ENCODE results near the gene HEBP2. TPM values are rescaled to one million over a fixed set of nuclear protein-coding genes. Genes with fewer than 3 reads are reported as not detected.
A peak's percentile ranks its signal among the peaks of the same experiment; 100 is the strongest.

The HEBP2 gene
- total RNA-seq, 1 donor from 2014 or later = 40.5 TPM

GRCh38 chr6:138401960-138402837, 1.8 kb upstream of the HEBP2 start:
- DNase-seq (ENCODE audit: low read depth) (no peak), FAIRE-seq (no peak)
- Mint-ChIP-seq H3K27me3 (ENCODE audit: low read depth, unreplicated experiment) (no peaks in the 10 kb centered on the region), H3K36me3 (ENCODE audit: low read depth, unreplicated experiment) (no peaks in the 10 kb centered on the region), H3K4me1 (ENCODE audit: low read depth, unreplicated experiment) (no peaks in the 10 kb centered on the region), H3K4me3 (ENCODE audit: unreplicated experiment) (peak overlapping the region; percentile 40), H3K27ac (ENCODE audit: unreplicated experiment) (no peak overlapping the region), H3K9me3 (ENCODE audit: unreplicated experiment) (no peaks in the 10 kb centered on the region)
- Histone ChIP-seq H3K27me3 (ENCODE audit: insufficient read depth, low read length) (no peaks in the 10 kb centered on the region), H4K20me1 (ENCODE audit: insufficient read depth, low read length) (no peaks in the 10 kb centered on the region), H3K79me2 (ENCODE audit: insufficient read depth, low read length) (no peaks in the 10 kb centered on the region), H3K4me2 (ENCODE audit: low read length) (no peak overlapping the region), H2AFZ (ENCODE audit: low read depth, low read length) (no peak overlapping the region), H3K4me1 (ENCODE audit: insufficient read depth, low read length) (peaks cover 3% of the 10 kb centered on the region), H3K27ac (ENCODE audit: low read depth, low read length) (no peak overlapping the region), H3K9ac (ENCODE audit: low read length) (no peak overlapping the region), H3K4me3 (ENCODE audit: insufficient read depth, low read depth, low read length) (no peak overlapping the region), H3K9me3 (ENCODE audit: insufficient read depth, low read depth, low read length) (no peaks in the 10 kb centered on the region), H3K36me3 (ENCODE audit: insufficient read depth, low read length) (peaks cover 10% of the 10 kb centered on the region)
- no peak for TF ChIP-seq CTCF (IDR thresholded peaks at IDR 0.05; ENCODE audit: insufficient read depth, low read depth, low read length)
- TF ChIP-seq EZH2 (IDR thresholded peaks at IDR 0.05; ENCODE audit: insufficient read depth, low read length) = no peak

DNA sequence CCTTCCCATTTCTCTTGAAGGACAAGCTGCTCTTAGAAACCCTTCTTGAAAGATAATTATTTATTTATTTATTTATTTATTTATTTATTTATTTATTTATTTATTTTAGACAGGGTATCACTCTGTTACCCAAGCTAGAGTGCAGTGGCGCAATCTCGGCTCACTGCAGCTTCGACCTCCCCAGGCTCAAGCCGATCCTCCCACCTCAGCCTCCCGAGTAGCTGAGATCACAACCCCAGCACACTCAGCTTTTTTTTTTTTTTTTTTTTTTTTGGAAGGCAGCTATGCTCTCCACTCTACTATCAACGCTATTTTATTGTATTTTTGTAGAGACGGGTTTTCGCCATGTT, 1.2 kb upstream of the HEBP2 start:
- Mint-ChIP-seq H3K27ac (ENCODE audit: unreplicated experiment) (no peak overlapping the region), H3K4me3 (ENCODE audit: unreplicated experiment) (peak overlapping the region; percentile 62), H3K27me3 (ENCODE audit: low read depth, unreplicated experiment) (no peaks in the 10 kb centered on the region), H3K4me1 (ENCODE audit: low read depth, unreplicated experiment) (no peaks in the 10 kb centered on the region), H3K9me3 (ENCODE audit: unreplicated experiment) (no peaks in the 10 kb centered on the region), H3K36me3 (ENCODE audit: low read depth, unreplicated experiment) (no peaks in the 10 kb centered on the region)
- DNase-seq (ENCODE audit: low read depth) (no peak), FAIRE-seq (no peak)
- H3K9me3 ChIP-seq (ENCODE audit: insufficient read depth, low read depth, low read length) = no peaks in the 10 kb centered on the region
- H3K4me2 ChIP-seq (ENCODE audit: low read length) = peak overlapping the region; percentile 92
- H3K27ac ChIP-seq (ENCODE audit: low read depth, low read length) = no peak overlapping the region
- H2AFZ ChIP-seq (ENCODE audit: low read depth, low read length) = no peak overlapping the region
- peaks cover 10% of the 10 kb centered on the region for H3K36me3 ChIP-seq (ENCODE audit: insufficient read depth, low read length)
- peak overlapping the region; percentile 75 for H3K4me3 ChIP-seq (ENCODE audit: insufficient read depth, low read depth, low read length)
- H3K27me3 ChIP-seq (ENCODE audit: insufficient read depth, low read length) = no peaks in the 10 kb centered on the region
- no peaks in the 10 kb centered on the region for H3K79me2 ChIP-seq (ENCODE audit: insufficient read depth, low read length)
- no peaks in the 10 kb centered on the region for H4K20me1 ChIP-seq (ENCODE audit: insufficient read depth, low read length)
- peaks cover 3% of the 10 kb centered on the region for H3K4me1 ChIP-seq (ENCODE audit: insufficient read depth, low read length)
- H3K9ac ChIP-seq (ENCODE audit: low read length) = no peak overlapping the region
- TF ChIP-seq CTCF (IDR thresholded peaks at IDR 0.05; ENCODE audit: insufficient read depth, low read depth, low read length) = no peak
- TF ChIP-seq EZH2 (IDR thresholded peaks at IDR 0.05; ENCODE audit: insufficient read depth, low read length) = no peak

- Mint-ChIP-seq H3K9me3 (ENCODE audit: unreplicated experiment) (no peaks in the 10 kb centered on the region), H3K27ac (ENCODE audit: unreplicated experiment) (no peak overlapping the region), H3K36me3 (ENCODE audit: low read depth, unreplicated experiment) (peaks cover 3% of the 10 kb centered on the region)
Observed at GRCh38 chr6:138403324-138403800, 661 bp upstream of the HEBP2 start.

More at GRCh38 chr6:138403324-138403800, 661 bp upstream of the HEBP2 start:
- FAIRE-seq (no peak), DNase-seq (ENCODE audit: low read depth) (no peak)
- TF ChIP-seq EZH2 (IDR thresholded peaks at IDR 0.05; ENCODE audit: insufficient read depth, low read length) = no peak
- TF ChIP-seq CTCF (IDR thresholded peaks at IDR 0.05; ENCODE audit: insufficient read depth, low read depth, low read length) = peak; percentile 11
- Histone ChIP-seq H3K27ac (ENCODE audit: low read depth, low read length) (peak overlapping the region; percentile 44), H4K20me1 (ENCODE audit: insufficient read depth, low read length) (no peaks in the 10 kb centered on the region), H3K9ac (ENCODE audit: low read length) (peak overlapping the region; percentile 85), H3K4me1 (ENCODE audit: insufficient read depth, low read length) (peaks cover 3% of the 10 kb centered on the region), H3K36me3 (ENCODE audit: insufficient read depth, low read length) (peaks cover 10% of the 10 kb centered on the region), H3K9me3 (ENCODE audit: insufficient read depth, low read depth, low read length) (no peaks in the 10 kb centered on the region), H3K27me3 (ENCODE audit: insufficient read depth, low read length) (no peaks in the 10 kb centered on the region), H3K4me2 (ENCODE audit: low read length) (peak overlapping the region; percentile 92), H2AFZ (ENCODE audit: low read depth, low read length) (peak overlapping the region; percentile 85), H3K79me2 (ENCODE audit: insufficient read depth, low read length) (no peaks in the 10 kb centered on the region), H3K4me3 (ENCODE audit: insufficient read depth, low read depth, low read length) (peak overlapping the region; percentile 75)
- Mint-ChIP-seq H3K4me3 (ENCODE audit: unreplicated experiment) (peak overlapping the region; percentile 85), H3K27me3 (ENCODE audit: low read depth, unreplicated experiment) (no peaks in the 10 kb centered on the region), H3K4me1 (ENCODE audit: low read depth, unreplicated experiment) (no peaks in the 10 kb centered on the region)

All from astrocyte (in vitro differentiated cells and primary cell).